Uterine smooth muscle cell (primary cell): ENCODE measurements around the gene DCBLD1. TPM values are rescaled to one million over a fixed set of nuclear protein-coding genes. Genes with fewer than 3 reads are reported as not detected.

Experiments used
- total RNA-seq: library from RNA; depleted of rRNA; stranded (reverse); fragments of >200 nt; gene quantifications from 2 replicates; pipeline ENCODE4 v1.2.3, GENCODE V29; 2014

Gene DCBLD1
- 81.0 and 176 TPM in 2 replicates for total RNA-seq

GRCh38 chr6:117482240-117483003 lies at the start of gene DCBLD1:
Gene DCBLD1 (plus strand): TSS chr6:117482674. CDS start chr6:117482782, 108 bp downstream.

Other genes with a start within 250 kb of the DCBLD1 start
- not detected in 2 replicates for gene VGLL2, start 217.1 kb upstream of the DCBLD1 start, total RNA-seq
- gene ROS1, start 56.7 kb upstream of the DCBLD1 start, total RNA-seq: 2.0 TPM in 2 replicates
- gene GOPC, start 119.8 kb downstream of the DCBLD1 start, total RNA-seq: 69.8 and 158 TPM in 2 replicates
- 24.8 and 32.2 TPM in 2 replicates for gene NUS1, start 192.8 kb downstream of the DCBLD1 start, total RNA-seq